Suprapubic skin (tissue), 3 donors: ENCODE data around the gene CTSZ.

Experiments
- CTCF ChIP-seq, 2 donors: fragments of 200-600 bp in 1 of 2; fragments of 450-650 bp in 1 of 2; sonication (generic) in 1 of 2; IDR thresholded peaks; one replicate each; pipeline ENCODE4 v1.5.1; 2016 to 2019; ENCODE audit warnings: antibody characterized with exemption in 2 of 2, mild to moderate bottlenecking in 1 of 2, moderate library complexity in 1 of 2
- POLR2A ChIP-seq, 2 donors: fragments of 450-650 bp; IDR thresholded peaks; one replicate each; pipeline ENCODE4 v1.6.1; 2017; ENCODE audit warnings: antibody characterized with exemption in 2 of 2, mild to moderate bottlenecking in 2 of 2, moderate library complexity in 2 of 2

DNA sequence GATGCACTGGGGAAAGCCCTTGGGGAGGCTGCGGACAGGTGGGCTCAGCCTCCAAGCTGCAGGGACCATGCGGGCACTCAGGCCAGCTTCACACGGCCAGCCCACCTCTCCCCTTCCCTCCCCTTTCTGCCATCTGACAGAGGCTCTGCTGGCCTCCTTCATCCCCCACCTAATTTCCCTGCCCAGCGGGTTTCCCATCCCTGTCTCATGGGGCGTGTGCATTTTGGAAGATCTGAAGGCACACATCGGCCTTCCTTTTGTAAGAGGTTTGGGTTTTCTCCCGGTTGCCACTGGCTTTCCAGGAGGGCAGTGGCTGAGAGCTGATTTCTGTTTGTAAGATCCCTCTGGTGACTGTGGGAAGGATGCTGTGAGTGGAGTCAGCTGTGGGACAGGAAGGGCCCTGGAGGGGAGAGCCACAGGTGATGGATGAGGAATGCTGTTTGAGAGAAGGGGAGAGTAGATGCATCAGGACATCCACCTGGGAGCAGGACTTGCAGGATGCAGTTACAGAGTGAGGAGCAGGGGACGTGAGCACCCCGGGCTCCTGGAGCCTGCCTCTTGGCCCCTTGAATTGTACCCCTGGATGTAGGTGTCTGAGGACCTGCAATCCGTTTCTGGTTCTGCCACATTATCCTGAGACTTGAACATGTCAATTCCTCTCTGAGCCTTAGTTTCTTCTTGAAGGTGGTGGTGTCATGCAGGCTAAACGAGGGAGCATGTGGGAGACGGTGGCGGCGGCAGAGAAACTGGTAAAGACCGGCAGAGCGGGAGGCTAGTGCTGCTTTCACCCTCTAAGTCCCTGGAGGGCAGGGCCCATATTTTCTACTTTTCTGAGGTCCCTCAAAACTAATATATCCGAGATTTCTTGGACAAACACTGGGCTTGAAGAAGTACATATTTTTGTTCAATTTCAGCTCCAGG, 6.2 kb upstream of the CTSZ start:
- TF ChIP-seq CTCF (IDR thresholded peaks at IDR 0.05) (no peak), POLR2A (IDR thresholded peaks at IDR 0.05) (no peak)
